GM23248 (cell line): Measurements from ENCODE around the gene VPS25.

Experiments used
- EZH2 ChIP-seq: fragments of 200-600 bp; sonication (generic); IDR thresholded peaks from 2 replicates; pipeline ENCODE4 v1.6.1; 2018; ENCODE audit warnings: antibody characterized with exemption, mild to moderate bottlenecking; ENCODE audit not compliant: insufficient read depth, poor library complexity, severe bottlenecking
- EZH2phosphoT487 ChIP-seq: fragments of 200-600 bp; sonication (generic); IDR thresholded peaks from 2 replicates; pipeline ENCODE4 v1.6.1; 2018; ENCODE audit warnings: antibody characterized with exemption, moderate library complexity, mild to moderate bottlenecking, low read depth; ENCODE audit not compliant: insufficient read depth

DNA sequence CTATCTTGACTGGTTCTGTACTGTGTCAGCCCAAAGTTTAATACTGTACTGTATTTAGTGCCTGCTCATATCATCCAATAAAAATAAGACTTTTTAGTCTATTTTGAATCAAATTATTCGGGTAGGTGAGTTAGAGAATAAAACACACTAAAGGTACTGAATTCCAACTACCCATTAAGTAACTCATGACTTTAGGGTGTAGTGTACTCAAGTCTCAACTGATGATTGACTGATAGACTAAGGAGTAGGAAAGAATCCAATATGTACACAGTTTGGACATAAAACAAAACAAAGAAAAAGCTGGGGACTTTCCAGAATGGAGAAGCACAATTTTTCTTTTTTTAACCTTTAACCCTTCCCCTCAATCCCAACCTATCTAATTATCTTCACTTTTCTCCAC, 32.5 kb upstream of the VPS25 start:
- no peak for TF ChIP-seq EZH2phosphoT487
- TF ChIP-seq EZH2 = no peak
